Suprapubic skin (tissue), 4 donors: ENCODE results near the gene EEF1AKMT3. TPM values are rescaled to one million over a fixed set of nuclear protein-coding genes. Genes with fewer than 3 reads are reported as not detected.

ENCODE experiments used
- DNase-seq, 2 donors: peaks; one replicate each; pipeline ENCODE4 v3.0.0-alpha.2; 2019; ENCODE audit warnings: low spot score in 2 of 2
- H3K27ac ChIP-seq: fragments of 200-600 bp; sonication (generic); one replicate; pipeline ENCODE4 v1.5.1; 2019
- H3K27me3 ChIP-seq: fragments of 200-600 bp; sonication (generic); one replicate; pipeline ENCODE4 v1.5.1; 2019
- H3K36me3 ChIP-seq: fragments of 200-600 bp; sonication (generic); one replicate; pipeline ENCODE4 v1.5.1; 2019
- H3K4me1 ChIP-seq: fragments of 200-600 bp; sonication (generic); one replicate; pipeline ENCODE4 v1.5.1; 2019
- H3K4me3 ChIP-seq: fragments of 200-600 bp; sonication (generic); one replicate; pipeline ENCODE4 v1.5.1; 2019; ENCODE audit warnings: mild to moderate bottlenecking
- H3K9me3 ChIP-seq: fragments of 200-600 bp; sonication (generic); one replicate; pipeline ENCODE4 v1.5.1; 2019
- CTCF ChIP-seq, 2 donors: fragments of 200-600 bp in 1 of 2; fragments of 450-650 bp in 1 of 2; sonication (generic) in 1 of 2; IDR thresholded peaks; one replicate each; pipeline ENCODE4 v1.5.1; 2016 to 2019; ENCODE audit warnings: antibody characterized with exemption in 2 of 2, mild to moderate bottlenecking in 1 of 2, moderate library complexity in 1 of 2
- EP300 ChIP-seq: sonication (generic); formaldehyde crosslinking; IDR thresholded peaks from one replicate; pipeline ENCODE4 v1.6.1; 2017; ENCODE audit warnings: antibody characterized with exemption
- POLR2A ChIP-seq, 2 donors: fragments of 450-650 bp; IDR thresholded peaks; one replicate each; pipeline ENCODE4 v1.6.1; 2017; ENCODE audit warnings: antibody characterized with exemption in 2 of 2, mild to moderate bottlenecking in 2 of 2, moderate library complexity in 2 of 2
- POLR2AphosphoS5 ChIP-seq, 3 donors: sonication (generic); formaldehyde crosslinking; IDR thresholded peaks; one replicate each; pipeline ENCODE4 v1.6.1; 2017; ENCODE audit warnings: antibody characterized with exemption in 3 of 3
- WGBS: methylation state at CpG from one replicate; pipeline ENCODE4 v1.1.5; 2018; 5-methylcytosine and 5-hydroxymethylcytosine counted together
- total RNA-seq, 4 donors: library from RNA; depleted of rRNA; stranded (reverse); fragments of >200 nt; gene quantifications; one replicate each; pipeline ENCODE4 v1.1.0, GENCODE V29; 2016

Gene EEF1AKMT3
- total RNA-seq, 4 donors from 2014 or later: 8.7 to 13.7 (median 11.3) TPM

DNA sequence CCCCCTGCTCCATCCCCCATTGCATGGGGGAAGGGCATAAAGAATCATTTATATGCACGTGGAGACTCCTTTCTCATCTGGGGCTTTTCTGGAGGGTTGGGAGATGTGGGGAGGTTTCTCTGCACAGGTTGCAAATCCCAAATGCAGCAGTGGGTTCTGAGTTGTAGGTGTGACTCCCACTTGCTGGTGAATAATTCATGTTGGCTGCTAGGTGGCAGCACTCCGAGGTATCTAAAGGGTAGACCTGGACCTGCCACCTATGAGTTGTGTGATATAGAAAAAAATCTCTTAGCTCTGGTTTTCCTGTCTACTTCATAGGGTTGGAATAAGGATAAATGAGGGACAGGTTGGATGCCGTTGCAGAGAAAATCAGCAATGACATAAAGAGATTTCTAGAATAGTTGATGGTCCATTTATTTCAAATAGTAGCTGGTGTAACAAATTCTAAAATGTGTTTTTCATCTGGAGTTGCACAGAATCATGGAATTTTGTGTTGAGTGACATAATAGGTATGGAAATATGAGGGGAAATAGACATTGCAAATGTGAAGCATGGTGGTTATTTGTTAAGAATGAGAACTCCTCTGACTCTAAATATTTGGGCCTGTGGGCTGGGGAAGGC, 12.9 kb upstream of the EEF1AKMT3 start:
- Histone ChIP-seq H3K9me3 (no peaks in the 10 kb centered on the region), H3K4me1 (peaks cover 20% of the 10 kb centered on the region), H3K27me3 (peaks cover 15% of the 10 kb centered on the region), H3K4me3 (no peak overlapping the region), H3K27ac (no peak overlapping the region), H3K36me3 (peaks cover 16% of the 10 kb centered on the region)
- no peak for DNase-seq
- TF ChIP-seq EP300 (no peak), CTCF (IDR thresholded peaks at IDR 0.05) (peak in 1 of 2 donors; percentile 36)
- 28% methylated on average over 3 of the region's 3 CpGs for WGBS

GRCh38 chr12:57760347-57760982, 11.9 kb upstream of the EEF1AKMT3 start:
- H3K9me3 ChIP-seq: no peaks in the 10 kb centered on the region
- H3K4me3 ChIP-seq: no peak overlapping the region
- WGBS: 89% methylated on average over 3 of the region's 3 CpGs
- no peak overlapping the region for H3K27ac ChIP-seq
- H3K4me1 ChIP-seq: peaks cover 22% of the 10 kb centered on the region
- no peak for DNase-seq
- peaks cover 25% of the 10 kb centered on the region for H3K27me3 ChIP-seq
- TF ChIP-seq EP300 (no peak), POLR2A (IDR thresholded peaks at IDR 0.05) (no peak), CTCF (IDR thresholded peaks at IDR 0.05) (no peak), POLR2AphosphoS5 (IDR thresholded peaks at IDR 0.05) (no peak)
- peaks cover 16% of the 10 kb centered on the region for H3K36me3 ChIP-seq

- H3K27me3 ChIP-seq: peaks cover 34% of the 10 kb centered on the region
- 95% methylated on average over 4 of the region's 4 CpGs for WGBS
- TF ChIP-seq POLR2A (IDR thresholded peaks at IDR 0.05) (no peak), POLR2AphosphoS5 (IDR thresholded peaks at IDR 0.05) (no peak), CTCF (IDR thresholded peaks at IDR 0.05) (no peak), EP300 (no peak)
- H3K36me3 ChIP-seq: peaks cover 16% of the 10 kb centered on the region
- H3K4me1 ChIP-seq: peaks cover 24% of the 10 kb centered on the region
- no peak overlapping the region for H3K4me3 ChIP-seq
- no peaks in the 10 kb centered on the region for H3K9me3 ChIP-seq
- no peak overlapping the region for H3K27ac ChIP-seq
- no peak for DNase-seq
These were observed 10.9 kb upstream of the EEF1AKMT3 start for GRCh38 chr12:57761391-57761998.

- Histone ChIP-seq H3K27me3 (peaks cover 37% of the 10 kb centered on the region), H3K36me3 (peaks cover 16% of the 10 kb centered on the region), H3K4me3 (no peak overlapping the region), H3K9me3 (no peaks in the 10 kb centered on the region), H3K27ac (no peak overlapping the region), H3K4me1 (peaks cover 27% of the 10 kb centered on the region)
- DNase-seq: no peak
- WGBS: 87% methylated on average over 2 of the region's 2 CpGs
- no peak for TF ChIP-seq POLR2AphosphoS5 (IDR thresholded peaks at IDR 0.05)
- no peak for TF ChIP-seq POLR2A (IDR thresholded peaks at IDR 0.05)
- TF ChIP-seq EP300: no peak
- no peak for TF ChIP-seq CTCF (IDR thresholded peaks at IDR 0.05)
These were observed 10.0 kb upstream of the EEF1AKMT3 start for GRCh38 chr12:57762463-57762862.
